ENCODE results near the gene TFCP2L1.

TFCP2L1 gene

GRCh38 chr2:121279476-121280220 lies 5.4 kb downstream of the TFCP2L1 start:
- H3K27me3 ChIP-seq (ENCODE audit: insufficient read depth, poor library complexity, severe bottlenecking) = peaks cover 22% of the 10 kb centered on the region
- no peak overlapping the region for H3K4me3 ChIP-seq (replicated peaks; ENCODE audit: insufficient read depth, low read length)
- TF ChIP-seq CTCF (IDR thresholded peaks at IDR 0.05; ENCODE audit: insufficient read depth, low read length) (no peak), GABPA (IDR thresholded peaks at IDR 0.05; ENCODE audit: low read depth) (no peak), SPI1 (IDR thresholded peaks at IDR 0.05; ENCODE audit: borderline replicate concordance, low read depth) (no peak), POLR2AphosphoS5 (IDR thresholded peaks at IDR 0.05; ENCODE audit: low read depth) (no peak), REST (IDR thresholded peaks at IDR 0.05; ENCODE audit: insufficient replicate concordance, low read depth) (no peak)
- H3K27ac ChIP-seq (replicated peaks) = no peak overlapping the region
- no peak for DNase-seq (ENCODE audit: low read depth in 1 of 2, low spot score in 1 of 2)

- no peak for DNase-seq (ENCODE audit: low read depth in 1 of 2, low spot score in 1 of 2)
- no peak overlapping the region for H3K27ac ChIP-seq (replicated peaks)
- peaks cover 4% of the 10 kb centered on the region for H3K27me3 ChIP-seq (ENCODE audit: insufficient read depth, poor library complexity, severe bottlenecking)
- TF ChIP-seq SPI1 (IDR thresholded peaks at IDR 0.05; ENCODE audit: borderline replicate concordance, low read depth) (no peak), CTCF (IDR thresholded peaks at IDR 0.05; ENCODE audit: insufficient read depth, low read length) (no peak), POLR2AphosphoS5 (IDR thresholded peaks at IDR 0.05; ENCODE audit: low read depth) (no peak)
- no peak overlapping the region for H3K4me3 ChIP-seq (replicated peaks; ENCODE audit: insufficient read depth, low read length)
These were observed 8.7 kb downstream of the TFCP2L1 start for GRCh38 chr2:121276341-121276740.

- Histone ChIP-seq H3K27ac (replicated peaks) (no peak overlapping the region), H3K27me3 (ENCODE audit: insufficient read depth, poor library complexity, severe bottlenecking) (peaks cover 4% of the 10 kb centered on the region), H3K4me3 (replicated peaks; ENCODE audit: insufficient read depth, low read length) (no peak overlapping the region)
- DNase-seq (ENCODE audit: low read depth in 1 of 2, low spot score in 1 of 2) = no peak
- TF ChIP-seq POLR2AphosphoS5 (IDR thresholded peaks at IDR 0.05; ENCODE audit: low read depth) (no peak), GABPA (IDR thresholded peaks at IDR 0.05; ENCODE audit: low read depth) (no peak), SPI1 (IDR thresholded peaks at IDR 0.05; ENCODE audit: borderline replicate concordance, low read depth) (no peak), REST (IDR thresholded peaks at IDR 0.05; ENCODE audit: insufficient replicate concordance, low read depth) (no peak), CTCF (IDR thresholded peaks at IDR 0.05; ENCODE audit: insufficient read depth, low read length) (no peak)
These were observed 11.9 kb downstream of the TFCP2L1 start for GRCh38 chr2:121273116-121273515.

- Histone ChIP-seq H3K27me3 (ENCODE audit: insufficient read depth, poor library complexity, severe bottlenecking) (peaks cover 4% of the 10 kb centered on the region), H3K4me3 (replicated peaks; ENCODE audit: insufficient read depth, low read length) (no peak overlapping the region), H3K27ac (replicated peaks) (no peak overlapping the region)
- no peak for DNase-seq (ENCODE audit: low read depth in 1 of 2, low spot score in 1 of 2)
- TF ChIP-seq CTCF (IDR thresholded peaks at IDR 0.05; ENCODE audit: insufficient read depth, low read length) = no peak
- no peak for TF ChIP-seq GABPA (IDR thresholded peaks at IDR 0.05; ENCODE audit: low read depth)
- TF ChIP-seq REST (IDR thresholded peaks at IDR 0.05; ENCODE audit: insufficient replicate concordance, low read depth) = no peak
- no peak for TF ChIP-seq SPI1 (IDR thresholded peaks at IDR 0.05; ENCODE audit: borderline replicate concordance, low read depth)
- no peak for TF ChIP-seq POLR2AphosphoS5 (IDR thresholded peaks at IDR 0.05; ENCODE audit: low read depth)
These were observed 12.4 kb downstream of the TFCP2L1 start for GRCh38 chr2:121272596-121272995.
